NCI-H226 (cell line): ENCODE results near the gene ARHGAP42.
A peak's percentile ranks its signal among the peaks of the same experiment; 100 is the strongest.
"Not testable (repeated sequence)": the region's sequence is repeated elsewhere in the genome, so short reads cannot be mapped to it uniquely, and the experiment has no call there.

Experiments used
- DNase-seq: peaks from one replicate; pipeline ENCODE4 v3.0.0-alpha.2; 2015

ARHGAP42 gene

GRCh38 chr11:100876815-100877520 lies 189.9 kb downstream of the ARHGAP42 start:
- DNase-seq, result peak; percentile 88

- DNase-seq, result no peak
These were observed 191.4 kb downstream of the ARHGAP42 start for GRCh38 chr11:100878474-100878873.

- no peak for DNase-seq
These were observed 195.9 kb downstream of the ARHGAP42 start for GRCh38 chr11:100882957-100883356.

- DNase-seq, result no peak
These were observed 196.7 kb downstream of the ARHGAP42 start for GRCh38 chr11:100883830-100884229.

GRCh38 chr11:100887659-100888058 lies 200.6 kb downstream of the ARHGAP42 start:
- DNase-seq, result no peak

- no peak for DNase-seq
These were observed 201.7 kb downstream of the ARHGAP42 start for GRCh38 chr11:100888836-100889235.

DNA sequence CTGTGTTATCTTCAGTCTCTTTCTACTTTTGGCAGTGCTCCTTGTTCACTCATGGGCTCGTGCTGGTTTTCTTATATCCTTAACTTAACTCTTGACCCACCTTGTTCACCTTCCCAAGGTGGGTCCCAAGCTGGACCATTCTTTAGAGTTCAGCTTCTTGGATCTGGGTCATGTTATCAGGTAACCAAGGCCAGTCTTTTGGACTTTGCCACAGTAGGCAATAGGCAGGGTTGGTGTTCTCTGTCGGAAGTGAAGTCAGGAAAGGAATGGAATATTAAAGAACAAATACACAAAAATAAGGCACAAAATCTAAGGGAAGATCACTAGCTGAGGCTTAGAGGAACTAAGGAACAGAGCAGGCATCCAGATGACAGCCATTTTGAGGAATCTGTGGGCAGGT lies 202.7 kb downstream of the ARHGAP42 start:
- no peak for DNase-seq

DNA sequence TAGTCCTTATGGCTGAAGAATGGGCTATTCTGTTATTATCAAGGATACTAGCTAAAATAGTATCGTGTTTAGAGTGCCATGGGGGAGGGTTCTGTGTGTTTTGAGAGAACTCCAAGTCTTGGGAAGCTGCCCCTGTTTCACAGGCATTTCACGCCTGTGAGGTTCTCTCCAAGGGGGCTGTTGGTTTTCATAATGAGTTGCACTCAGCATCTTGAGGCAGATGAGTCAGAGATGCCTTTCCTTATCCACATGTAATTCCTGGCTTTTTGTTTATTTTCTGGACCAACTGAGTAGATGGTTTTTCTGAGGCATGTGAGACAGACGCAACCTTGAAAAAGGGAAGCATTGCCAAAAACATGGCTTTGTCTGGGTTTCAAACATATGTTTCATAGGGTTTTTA lies 203.7 kb downstream of the ARHGAP42 start:
- DNase-seq, result peak; percentile 75

GRCh38 chr11:100892886-100893285 lies 205.8 kb downstream of the ARHGAP42 start:
- no peak for DNase-seq

GRCh38 chr11:100895449-100895848 lies 208.4 kb downstream of the ARHGAP42 start:
- no peak for DNase-seq

- DNase-seq, result not testable (repeated sequence)
These were observed 208.9 kb downstream of the ARHGAP42 start for GRCh38 chr11:100895976-100896375.

- DNase-seq, result not testable (repeated sequence)
These were observed 214.4 kb downstream of the ARHGAP42 start for GRCh38 chr11:100901471-100901870.

- no peak for DNase-seq
These were observed 215.5 kb downstream of the ARHGAP42 start for GRCh38 chr11:100902454-100903141.

DNA sequence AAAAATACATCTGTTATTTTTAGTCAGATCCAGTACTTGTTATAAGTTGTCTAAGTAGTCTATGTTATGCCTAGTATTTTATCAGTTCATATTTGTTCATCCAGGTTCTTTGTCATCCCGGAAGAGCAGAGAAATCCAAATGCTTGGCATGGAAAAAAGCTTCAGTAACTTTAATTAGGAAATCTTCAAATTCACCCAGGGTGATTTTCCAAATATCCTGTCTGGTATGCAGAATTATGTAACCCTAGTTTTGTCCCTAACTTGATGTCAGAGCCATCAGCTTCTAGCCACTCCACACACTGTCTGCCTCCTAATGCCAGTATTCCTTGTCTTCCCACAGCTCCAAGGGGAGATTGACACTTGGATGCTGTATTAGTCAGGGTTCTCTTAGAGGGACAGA lies 216.2 kb downstream of the ARHGAP42 start:
- DNase-seq, result no peak

DNA sequence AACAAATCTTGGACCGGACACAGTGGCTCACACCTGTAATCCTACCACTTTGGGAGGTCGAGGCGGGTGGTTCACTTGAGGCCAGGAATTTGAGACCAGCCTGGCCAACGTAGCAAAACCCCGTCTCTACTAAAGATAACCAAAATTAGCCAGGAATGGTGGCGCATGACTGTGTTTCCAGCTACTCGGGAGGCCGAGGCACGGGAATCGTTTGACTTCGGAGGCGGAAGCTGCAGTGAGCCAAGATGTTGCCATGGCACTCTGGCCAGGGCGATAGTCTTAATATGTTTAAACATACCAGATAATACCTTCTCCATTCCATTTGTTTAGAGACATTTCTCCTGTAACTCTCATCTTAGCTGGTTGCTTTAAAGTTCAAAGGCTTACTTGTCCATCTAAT lies 218.6 kb downstream of the ARHGAP42 start:
- no peak for DNase-seq

- no peak for DNase-seq
These were observed 221.7 kb downstream of the ARHGAP42 start for GRCh38 chr11:100908746-100909145.

DNA sequence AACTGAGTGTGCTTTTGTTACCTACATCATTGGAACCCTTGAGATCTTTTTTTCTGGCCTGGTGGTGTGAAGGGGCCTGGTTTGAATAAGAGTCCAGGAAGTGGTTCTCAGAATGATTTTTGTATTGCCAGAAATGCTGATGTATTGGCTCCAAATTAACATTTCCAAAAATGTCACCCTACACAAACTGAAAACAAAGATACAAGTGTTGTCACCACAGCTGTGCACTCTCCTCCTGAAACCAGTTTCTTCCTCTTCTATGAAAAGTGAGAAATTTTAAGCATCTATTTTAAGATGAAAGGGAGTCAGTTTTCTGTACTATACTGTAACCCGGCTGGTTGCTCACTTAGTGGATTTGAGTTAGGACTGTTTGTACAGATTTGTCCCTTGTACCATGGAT lies 223.7 kb downstream of the ARHGAP42 start:
- no peak for DNase-seq

DNA sequence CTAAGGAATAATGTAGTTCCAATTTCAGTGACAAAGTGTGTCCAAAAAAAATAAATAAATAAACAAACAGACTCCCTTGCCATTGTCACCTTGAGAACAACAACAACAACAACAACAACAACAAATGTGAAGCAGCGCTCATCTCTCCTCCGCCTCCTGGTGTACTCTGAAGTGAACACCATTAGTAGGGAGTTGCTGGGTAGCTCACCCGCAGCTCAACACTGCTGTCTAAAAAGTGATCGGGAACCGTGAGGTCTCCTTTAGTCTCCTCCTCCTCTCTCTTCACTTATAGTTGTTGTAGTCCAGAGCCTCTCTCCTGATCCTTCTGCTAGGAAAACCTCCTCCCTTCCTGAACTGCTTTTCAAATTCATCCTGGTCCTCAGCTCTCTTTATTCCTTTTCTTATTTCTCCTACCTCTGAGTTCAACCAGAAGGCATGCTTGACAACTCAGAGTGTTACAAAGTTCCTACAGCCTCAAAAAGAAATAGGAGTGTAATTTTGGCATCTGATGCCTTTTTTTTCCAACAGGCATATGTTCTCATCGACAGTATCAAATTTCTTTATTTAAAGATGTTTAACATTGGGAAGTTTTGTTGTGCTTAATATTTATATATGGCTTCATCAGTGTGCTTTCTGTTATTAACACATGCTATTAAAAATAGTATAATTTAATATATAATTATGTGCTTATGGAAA lies 227.5 kb downstream of the ARHGAP42 start:
- DNase-seq, result no peak

- DNase-seq, result no peak
These were observed 231.7 kb downstream of the ARHGAP42 start for GRCh38 chr11:100918551-100919500.

DNA sequence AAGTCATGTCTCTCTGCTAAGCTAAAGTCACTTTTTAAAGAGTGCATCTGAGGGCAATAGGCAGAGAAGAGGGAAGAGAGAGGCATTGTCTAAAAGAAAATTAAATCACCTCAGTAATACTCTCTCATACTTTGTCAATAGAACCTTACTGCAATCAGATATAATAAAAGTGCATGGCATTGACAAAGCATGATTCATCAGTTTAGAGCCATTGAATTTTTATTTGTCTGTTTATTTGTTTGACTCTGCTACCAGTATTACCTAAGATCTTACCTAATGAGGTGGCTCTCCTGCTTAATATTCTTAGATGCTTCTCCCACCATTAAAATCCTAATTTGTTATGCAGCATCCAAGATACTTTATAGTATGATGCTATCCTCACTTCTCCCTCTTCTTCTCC lies 233.5 kb downstream of the ARHGAP42 start:
- DNase-seq, result no peak

DNA sequence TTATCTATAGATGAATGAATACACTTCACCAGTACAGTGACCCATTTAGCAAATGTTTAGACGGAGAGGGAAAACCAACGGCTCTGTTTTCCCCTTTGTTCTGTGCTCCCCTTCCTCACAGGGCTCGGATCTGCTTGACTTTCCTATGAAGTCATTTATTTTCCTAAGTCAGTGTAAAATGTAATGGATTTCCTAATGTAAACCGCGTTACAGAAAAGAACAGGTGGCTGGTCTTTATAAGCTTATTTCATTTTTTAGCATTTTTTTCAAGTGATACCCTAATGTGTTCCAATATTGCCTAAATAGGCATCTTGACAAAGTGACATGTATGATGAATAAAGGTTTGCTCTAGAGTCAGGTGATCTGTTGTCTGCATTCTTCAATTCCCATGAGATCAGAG lies 235.0 kb downstream of the ARHGAP42 start:
- DNase-seq, result no peak

DNA sequence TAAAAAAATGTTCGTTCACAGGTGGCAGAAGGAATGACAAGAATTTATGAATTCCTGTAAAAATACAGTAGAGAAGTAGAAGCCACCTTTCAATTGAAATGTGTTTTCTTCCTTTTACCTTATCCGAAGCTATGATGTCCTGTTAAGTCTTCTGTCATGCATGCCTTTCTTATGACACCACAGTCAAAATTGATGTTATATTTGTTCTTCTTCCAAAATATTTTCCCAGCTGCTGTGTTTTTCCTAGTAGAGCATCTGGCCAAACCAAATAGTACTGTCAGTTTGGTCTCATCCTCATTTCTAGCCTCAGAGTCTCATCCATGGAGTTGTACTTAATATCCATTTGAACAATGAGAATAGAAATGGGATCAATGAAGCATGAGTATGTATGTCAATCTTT lies 236.5 kb downstream of the ARHGAP42 start:
- no peak for DNase-seq

GRCh38 chr11:100925935-100926334 lies 238.8 kb downstream of the ARHGAP42 start:
- DNase-seq, result peak; percentile 45
